Type B pancreatic cell (in vitro differentiated cells): Measurements from ENCODE around the gene APELA. TPM values are rescaled to one million over a fixed set of nuclear protein-coding genes. Genes with fewer than 3 reads are reported as not detected.
"Not testable (repeated sequence)": the region's sequence is repeated elsewhere in the genome, so short reads cannot be mapped to it uniquely, and the experiment has no call there.

Experiments used
- DNase-seq: peaks from one replicate; pipeline ENCODE4 v3.0.0; 2021; ENCODE audit warnings: mixed read lengths; ENCODE audit not compliant: unreplicated experiment; ENCODE audit errors: extremely low spot score
- H3K27ac Mint-ChIP-seq: 2 replicates; pipeline ENCODE4 v1.8.0; 2021; ENCODE audit warnings: mild to moderate bottlenecking, mixed read lengths
- H3K27me3 Mint-ChIP-seq: 2 replicates; pipeline ENCODE4 v1.8.0; 2021; ENCODE audit warnings: mixed read lengths
- H3K36me3 Mint-ChIP-seq: 2 replicates; pipeline ENCODE4 v1.8.0; 2021; ENCODE audit warnings: mixed read lengths
- H3K4me1 Mint-ChIP-seq: one replicate; pipeline ENCODE4 v1.8.0; 2021; ENCODE audit warnings: mixed read lengths; ENCODE audit not compliant: unreplicated experiment
- H3K4me3 Mint-ChIP-seq: 2 replicates; pipeline ENCODE4 v1.8.0; 2021; ENCODE audit warnings: mild to moderate bottlenecking, mixed read lengths
- H3K9me3 Mint-ChIP-seq: 2 replicates; pipeline ENCODE4 v1.8.0; 2021; ENCODE audit warnings: mixed read lengths
- CTCF ChIP-seq: fragments of 200-600 bp; sonication (generic); conservative IDR thresholded peaks from 2 replicates; pipeline ENCODE4 v1.5.0; 2021; ENCODE audit warnings: antibody characterized with exemption, mild to moderate bottlenecking
- total RNA-seq: library from RNA; stranded (reverse); gene quantifications from 2 replicates; pipeline ENCODE4 v1.2.1, GENCODE V29; 2021; ENCODE audit warnings: low replicate concordance

APELA gene
- total RNA-seq, 1 donor from 2014 or later = 0.68 TPM

- H3K4me1 Mint-ChIP-seq = no peaks in the 10 kb centered on the region
- H3K27ac Mint-ChIP-seq = no peak overlapping the region
- H3K36me3 Mint-ChIP-seq = no peaks in the 10 kb centered on the region
- no peak overlapping the region for H3K4me3 Mint-ChIP-seq
- TF ChIP-seq CTCF = peak; percentile 42
- no peaks in the 10 kb centered on the region for H3K9me3 Mint-ChIP-seq
- no peaks in the 10 kb centered on the region for H3K27me3 Mint-ChIP-seq
- DNase-seq = no peak
These were observed 58.4 kb downstream of the APELA start for GRCh38 chr4:164935363-164935762.

DNA sequence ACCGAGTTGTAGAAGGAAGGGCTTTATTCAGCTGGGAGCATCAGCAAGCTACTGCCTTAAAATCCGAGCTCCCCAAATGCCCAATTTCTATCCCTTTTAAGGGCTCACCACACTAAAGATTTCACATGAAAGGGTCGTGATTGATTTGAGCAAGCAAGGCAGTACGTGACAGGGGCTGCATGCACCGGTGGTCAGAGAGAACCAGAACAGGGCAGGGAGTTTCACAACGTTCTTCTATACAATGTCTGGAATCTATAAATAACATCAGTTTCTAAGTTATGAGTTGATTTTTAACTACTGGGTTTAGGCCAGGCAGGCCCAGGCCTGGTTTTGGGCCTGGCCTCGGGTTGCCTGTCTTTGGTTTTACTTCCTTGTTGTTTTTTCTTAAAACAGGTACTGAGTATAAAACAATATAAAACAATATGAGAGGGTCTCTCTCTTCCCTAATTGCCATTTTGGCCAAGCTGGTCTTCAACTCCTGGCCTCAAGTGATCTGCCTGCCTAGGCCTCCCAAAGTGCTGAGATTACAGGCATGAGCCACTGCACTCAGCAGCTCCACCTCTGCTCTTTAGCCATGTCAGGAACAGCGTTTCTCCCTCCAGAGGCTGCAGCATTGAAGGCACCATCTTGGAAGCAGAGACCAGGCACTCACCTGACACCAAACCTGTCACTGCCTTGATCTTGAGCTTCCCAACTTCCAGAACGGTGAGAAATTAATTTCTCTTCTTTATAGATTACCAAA lies 59.1 kb downstream of the APELA start:
- not testable (repeated sequence) for H3K36me3 Mint-ChIP-seq, H3K4me1 Mint-ChIP-seq, H3K27me3 Mint-ChIP-seq, DNase-seq, H3K4me3 Mint-ChIP-seq, H3K9me3 Mint-ChIP-seq, H3K27ac Mint-ChIP-seq

DNA sequence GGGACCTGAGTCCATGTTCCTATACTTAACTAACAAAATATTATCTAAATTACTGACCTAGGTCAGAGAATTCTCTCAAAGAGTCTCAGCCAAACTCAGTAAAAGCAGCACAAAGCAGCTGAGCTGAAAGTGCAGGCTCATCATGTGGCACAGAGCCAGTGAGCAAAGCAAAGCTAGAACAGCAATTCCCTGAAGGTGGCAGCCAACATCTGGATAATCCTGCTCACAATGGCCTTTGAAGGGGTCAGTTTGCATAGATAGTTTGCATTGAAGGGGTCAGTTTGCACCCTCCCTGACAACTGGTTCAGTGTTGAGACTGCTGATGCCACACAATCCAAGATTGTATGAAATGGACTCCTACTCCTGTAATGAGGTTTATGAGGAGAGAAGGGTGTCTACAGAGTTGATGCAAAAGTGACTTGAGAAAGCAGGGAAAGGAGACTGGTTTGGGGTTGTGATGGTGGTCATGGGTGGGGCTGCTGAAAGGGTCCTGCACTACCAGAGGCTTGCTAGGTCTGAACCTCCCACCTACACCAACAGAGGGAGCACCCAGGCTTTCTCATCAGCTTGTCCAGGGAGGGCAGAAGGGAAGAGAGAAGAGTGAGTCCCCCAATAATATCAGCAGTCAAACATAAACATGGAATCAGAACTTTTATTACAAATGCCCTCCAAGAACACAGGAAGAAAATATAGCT lies 60.7 kb downstream of the APELA start:
- TF ChIP-seq CTCF = peak; percentile 34
- Mint-ChIP-seq H3K4me1 (no peaks in the 10 kb centered on the region), H3K9me3 (no peaks in the 10 kb centered on the region), H3K27me3 (no peaks in the 10 kb centered on the region), H3K27ac (no peak overlapping the region), H3K36me3 (no peaks in the 10 kb centered on the region), H3K4me3 (no peak overlapping the region)
- DNase-seq = no peak

GRCh38 chr4:164943192-164943591 lies 66.2 kb downstream of the APELA start:
- no peaks in the 10 kb centered on the region for H3K36me3 Mint-ChIP-seq
- no peaks in the 10 kb centered on the region for H3K9me3 Mint-ChIP-seq
- no peak for DNase-seq
- peak overlapping the region; percentile 29 for H3K27ac Mint-ChIP-seq
- no peaks in the 10 kb centered on the region for H3K4me1 Mint-ChIP-seq
- H3K4me3 Mint-ChIP-seq = peak overlapping the region; percentile 48
- no peak for TF ChIP-seq CTCF
- H3K27me3 Mint-ChIP-seq = peaks cover 7% of the 10 kb centered on the region

DNA sequence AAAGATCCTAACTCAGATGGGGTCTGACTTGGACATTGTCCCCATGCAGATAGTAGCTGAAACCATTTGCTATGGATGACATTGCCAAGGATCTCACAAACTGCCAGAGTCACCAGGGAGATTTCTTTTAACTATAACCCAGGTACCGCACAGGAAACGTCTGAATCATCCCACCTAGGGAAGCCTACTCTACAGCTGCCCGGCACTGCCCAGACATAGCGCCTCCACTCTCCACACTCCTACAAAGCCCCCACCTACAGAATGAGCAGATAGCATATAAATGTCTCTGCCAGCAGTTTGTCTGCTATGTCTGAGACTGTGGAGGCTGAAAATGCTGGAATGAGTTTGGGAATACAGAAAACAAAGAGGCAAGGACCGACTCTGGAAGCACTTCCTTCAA lies 68.2 kb downstream of the APELA start:
- TF ChIP-seq CTCF = no peak
- Mint-ChIP-seq H3K4me1 (no peaks in the 10 kb centered on the region), H3K4me3 (no peak overlapping the region), H3K27ac (no peak overlapping the region), H3K36me3 (no peaks in the 10 kb centered on the region), H3K9me3 (no peaks in the 10 kb centered on the region), H3K27me3 (peaks cover 20% of the 10 kb centered on the region)
- no peak for DNase-seq

- Mint-ChIP-seq H3K4me3 (no peak overlapping the region), H3K4me1 (no peaks in the 10 kb centered on the region), H3K27me3 (peaks cover 29% of the 10 kb centered on the region), H3K36me3 (no peaks in the 10 kb centered on the region), H3K27ac (no peak overlapping the region), H3K9me3 (no peaks in the 10 kb centered on the region)
- DNase-seq = no peak
- no peak for TF ChIP-seq CTCF
These were observed 69.8 kb downstream of the APELA start for GRCh38 chr4:164946810-164947209.
